ENCODE measurements around the gene PIK3IP1. TPM values are rescaled to one million over a fixed set of nuclear protein-coding genes. Genes with fewer than 3 reads are reported as not detected.

The PIK3IP1 gene
- total and polyA plus RNA-seq, 2 experiments from 2014 or later: 22.2 to 22.4 TPM

DNA sequence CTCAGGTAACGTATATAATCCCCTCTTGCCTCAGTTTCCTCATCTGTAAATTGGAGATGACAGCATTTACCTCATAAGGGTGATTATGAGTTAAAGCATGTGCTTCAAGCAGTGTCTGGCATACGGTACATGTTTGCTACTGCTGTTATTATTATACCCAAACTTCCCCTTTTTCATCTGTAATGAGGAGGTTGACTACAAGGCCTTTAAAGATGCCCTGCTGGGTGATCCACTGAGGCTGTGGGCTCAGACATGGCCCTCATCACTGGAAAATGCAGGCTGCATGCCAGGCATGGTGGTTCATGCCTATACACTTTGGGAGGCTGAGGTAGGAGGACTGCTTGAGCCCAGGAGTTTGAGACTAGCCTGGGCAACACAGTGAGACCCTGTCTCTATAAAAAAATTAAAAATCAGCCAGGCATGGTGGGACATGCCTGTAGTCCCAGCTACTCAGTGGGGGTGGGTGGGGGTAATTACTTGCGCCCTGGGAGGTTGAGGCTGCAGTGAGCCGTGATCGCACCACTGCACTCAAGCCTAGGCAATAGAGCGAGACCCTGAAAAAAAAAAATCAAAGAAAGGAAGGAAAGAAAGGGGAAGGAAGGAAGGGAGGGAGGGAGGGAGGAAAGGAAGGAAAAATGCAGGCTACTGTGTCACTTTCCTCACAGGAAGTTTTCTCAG lies 4.3 kb downstream of the PIK3IP1 start:
- Histone ChIP-seq H4K20me1 (ENCODE audit: insufficient read depth, poor library complexity, severe bottlenecking) (no peaks in the 10 kb centered on the region), H2AFZ (no peak overlapping the region), H3K4me3 (no peak overlapping the region), H3K4me2 (no peak overlapping the region), H3K27me3 (no peaks in the 10 kb centered on the region), H3K9me3 (ENCODE audit: low read depth) (no peaks in the 10 kb centered on the region), H3K27ac (no peak overlapping the region), H3K9me2 (replicated peaks; ENCODE audit: insufficient read depth) (no peaks in the 10 kb centered on the region), H3K4me1 (ENCODE audit: insufficient read depth) (peaks cover 30% of the 10 kb centered on the region), H3K36me3 (replicated peaks; ENCODE audit: insufficient read depth, low read depth) (no peaks in the 10 kb centered on the region), H3K79me2 (no peaks in the 10 kb centered on the region)
- no peak for TF ChIP-seq EZH2phosphoT487 (IDR thresholded peaks at IDR 0.05; ENCODE audit: low read depth, severe bottlenecking, unreplicated experiment)
- no peak for TF ChIP-seq EZH2 (IDR thresholded peaks at IDR 0.05; ENCODE audit: borderline replicate concordance)
- TF ChIP-seq, protein P1, sequence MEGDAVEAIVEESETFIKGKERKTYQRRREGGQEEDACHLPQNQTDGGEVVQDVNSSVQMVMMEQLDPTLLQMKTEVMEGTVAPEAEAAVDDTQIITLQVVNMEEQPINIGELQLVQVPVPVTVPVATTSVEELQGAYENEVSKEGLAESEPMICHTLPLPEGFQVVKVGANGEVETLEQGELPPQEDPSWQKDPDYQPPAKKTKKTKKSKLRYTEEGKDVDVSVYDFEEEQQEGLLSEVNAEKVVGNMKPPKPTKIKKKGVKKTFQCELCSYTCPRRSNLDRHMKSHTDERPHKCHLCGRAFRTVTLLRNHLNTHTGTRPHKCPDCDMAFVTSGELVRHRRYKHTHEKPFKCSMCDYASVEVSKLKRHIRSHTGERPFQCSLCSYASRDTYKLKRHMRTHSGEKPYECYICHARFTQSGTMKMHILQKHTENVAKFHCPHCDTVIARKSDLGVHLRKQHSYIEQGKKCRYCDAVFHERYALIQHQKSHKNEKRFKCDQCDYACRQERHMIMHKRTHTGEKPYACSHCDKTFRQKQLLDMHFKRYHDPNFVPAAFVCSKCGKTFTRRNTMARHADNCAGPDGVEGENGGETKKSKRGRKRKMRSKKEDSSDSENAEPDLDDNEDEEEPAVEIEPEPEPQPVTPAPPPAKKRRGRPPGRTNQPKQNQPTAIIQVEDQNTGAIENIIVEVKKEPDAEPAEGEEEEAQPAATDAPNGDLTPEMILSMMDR (IDR thresholded peaks at IDR 0.05; ENCODE audit: poor library complexity): no peak
- DNase-seq (ENCODE audit: low spot score): no peak
- 98% methylated on average over 6 of the region's 6 CpGs for WGBS (ENCODE audit: low lambda C conversion rate, missing lambda C conversion rate)

DNA sequence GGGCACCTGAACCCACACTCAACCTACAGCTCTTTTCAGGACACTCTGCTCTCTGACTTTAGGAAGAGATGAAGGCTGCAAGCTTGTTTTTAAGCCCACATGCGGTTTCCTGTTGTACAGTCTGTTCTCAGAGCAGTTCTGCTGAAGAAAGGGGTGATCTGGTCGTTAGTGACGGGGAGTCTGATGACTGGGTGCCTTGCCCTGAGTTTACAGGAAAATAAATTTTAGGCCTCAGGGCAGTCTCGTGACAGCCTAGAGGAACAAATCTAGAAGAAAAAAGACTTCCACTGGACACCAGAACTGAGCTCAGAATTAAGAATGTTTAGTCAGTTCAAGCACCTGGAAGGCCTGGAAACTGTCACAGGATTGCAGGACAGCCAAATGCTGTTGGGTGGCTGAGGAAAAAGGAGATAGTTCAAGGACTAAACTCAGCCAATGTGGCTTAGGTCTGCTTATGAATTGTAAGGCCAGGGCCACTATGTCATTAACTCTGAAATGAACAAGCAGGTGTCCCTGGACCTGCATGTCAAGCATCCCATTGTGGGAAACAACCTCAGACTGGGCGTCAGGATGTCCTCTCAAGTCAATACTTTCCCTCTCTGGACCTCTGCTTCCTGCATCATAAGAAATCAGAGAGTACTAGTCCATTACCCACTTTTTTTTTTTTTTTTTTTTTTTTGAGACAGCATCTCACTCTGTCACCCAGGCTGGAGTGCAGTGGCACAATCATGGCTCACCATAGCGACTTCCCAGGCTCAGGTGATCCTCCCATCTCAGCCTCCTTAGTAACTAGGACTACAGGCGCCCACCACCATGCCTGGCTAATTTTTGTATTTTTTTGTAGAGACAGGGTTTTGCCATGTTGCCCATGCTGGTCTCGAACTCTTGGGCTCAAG lies 5.7 kb downstream of the PIK3IP1 start:
- Histone ChIP-seq H3K36me3 (replicated peaks; ENCODE audit: insufficient read depth, low read depth) (no peaks in the 10 kb centered on the region), H2AFZ (no peak overlapping the region), H3K4me1 (ENCODE audit: insufficient read depth) (peaks cover 21% of the 10 kb centered on the region), H3K9me3 (ENCODE audit: low read depth) (no peaks in the 10 kb centered on the region), H4K20me1 (ENCODE audit: insufficient read depth, poor library complexity, severe bottlenecking) (no peaks in the 10 kb centered on the region), H3K79me2 (no peaks in the 10 kb centered on the region), H3K9me2 (replicated peaks; ENCODE audit: insufficient read depth) (no peaks in the 10 kb centered on the region), H3K27ac (peak overlapping the region; percentile 17), H3K27me3 (no peaks in the 10 kb centered on the region), H3K4me2 (no peak overlapping the region), H3K4me3 (no peak overlapping the region)
- DNase-seq (ENCODE audit: low spot score): no peak
- TF ChIP-seq, protein P1 (IDR thresholded peaks at IDR 0.05; ENCODE audit: poor library complexity): no peak
- TF ChIP-seq EZH2phosphoT487 (IDR thresholded peaks at IDR 0.05; ENCODE audit: low read depth, severe bottlenecking, unreplicated experiment) (no peak), EZH2 (IDR thresholded peaks at IDR 0.05; ENCODE audit: borderline replicate concordance) (no peak)
- 80% methylated on average over 8 of the region's 8 CpGs for WGBS (ENCODE audit: low lambda C conversion rate, missing lambda C conversion rate)

DNA sequence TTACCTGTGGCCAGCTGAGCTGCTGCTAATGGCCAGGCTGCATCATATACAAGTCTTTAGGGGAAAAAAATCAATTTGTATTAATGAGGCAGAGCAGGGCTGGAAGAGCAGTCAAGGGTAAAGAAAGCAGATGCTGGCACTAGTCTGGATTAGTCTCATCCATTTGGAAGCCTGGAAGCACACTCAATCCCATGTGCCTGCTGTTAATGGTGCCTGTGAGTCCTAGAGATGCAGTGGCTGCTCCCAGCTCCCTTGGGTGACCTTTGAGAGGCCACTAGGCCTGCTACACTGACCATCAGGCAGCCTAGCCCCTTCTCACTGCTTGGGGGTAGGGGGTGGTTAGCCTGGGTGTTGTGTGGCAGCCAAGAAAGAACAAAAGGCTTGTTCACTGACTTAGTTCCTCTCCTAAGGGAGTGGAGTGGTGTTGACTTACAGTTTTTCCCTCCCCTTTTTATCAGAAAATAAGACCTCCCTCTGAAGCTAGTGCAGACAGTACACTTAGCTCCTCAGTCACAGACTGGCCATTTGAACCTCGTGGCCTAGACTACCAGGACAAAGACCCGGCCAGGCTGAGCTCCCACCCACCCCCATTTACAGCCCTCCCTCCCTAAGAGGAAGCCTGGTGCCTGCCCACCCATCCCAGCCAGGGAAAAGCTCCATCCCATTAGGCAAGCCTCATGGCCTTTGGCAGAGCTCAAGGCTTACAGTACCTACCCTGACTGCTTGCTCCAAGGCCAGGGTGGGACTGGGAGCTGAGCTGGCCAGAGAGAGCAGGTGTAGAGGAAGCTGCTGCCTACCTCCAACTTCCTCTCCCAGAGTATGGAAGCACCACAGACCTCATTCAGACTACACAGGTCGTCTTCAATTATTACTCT lies 7.8 kb downstream of the PIK3IP1 start:
- H3K36me3 ChIP-seq (replicated peaks; ENCODE audit: insufficient read depth, low read depth): no peaks in the 10 kb centered on the region
- no peaks in the 10 kb centered on the region for H3K9me2 ChIP-seq (replicated peaks; ENCODE audit: insufficient read depth)
- no peaks in the 10 kb centered on the region for H4K20me1 ChIP-seq (ENCODE audit: insufficient read depth, poor library complexity, severe bottlenecking)
- H3K79me2 ChIP-seq: no peaks in the 10 kb centered on the region
- WGBS (ENCODE audit: low lambda C conversion rate, missing lambda C conversion rate): 50% methylated on average over 3 of the region's 3 CpGs
- H3K9me3 ChIP-seq (ENCODE audit: low read depth): no peaks in the 10 kb centered on the region
- DNase-seq (ENCODE audit: low spot score): no peak
- H3K4me3 ChIP-seq: no peak overlapping the region
- H3K4me1 ChIP-seq (ENCODE audit: insufficient read depth): peaks cover 9% of the 10 kb centered on the region
- TF ChIP-seq EZH2 (IDR thresholded peaks at IDR 0.05; ENCODE audit: borderline replicate concordance) (no peak), EZH2phosphoT487 (IDR thresholded peaks at IDR 0.05; ENCODE audit: low read depth, severe bottlenecking, unreplicated experiment) (no peak)
- TF ChIP-seq, protein P1 (IDR thresholded peaks at IDR 0.05; ENCODE audit: poor library complexity): no peak
- H3K27ac ChIP-seq: peak overlapping the region; percentile 54
- no peak overlapping the region for H2AFZ ChIP-seq
- no peak overlapping the region for H3K4me2 ChIP-seq
- no peaks in the 10 kb centered on the region for H3K27me3 ChIP-seq

All from hepatocyte (in vitro differentiated cells).